Stimulated activated CD8-positive, alpha-beta memory T cell treated with anti-CD3 and anti-CD28 coated beads, Interleukin-12 subunit alpha, Interleukin-12 subunit beta, amount 100 ng/mL, for 24 hours (primary cell): ENCODE measurements around the gene FAHD2A.
"Not testable (repeated sequence)": the region's sequence is repeated elsewhere in the genome, so short reads cannot be mapped to it uniquely, and the experiment has no call there.

ENCODE experiments used
- DNase-seq: peaks from one replicate; pipeline ENCODE4 v3.0.0-alpha.2; 2020; ENCODE audit errors: extremely low read depth

FAHD2A gene

GRCh38 chr2:95402370-95403203 is at the start of gene FAHD2A:
FAHD2A (plus strand) TSS chr2:95402708; CDS start chr2:95405559, 2,851 bp downstream.
- DNase-seq: peak; percentile 91

DNA sequence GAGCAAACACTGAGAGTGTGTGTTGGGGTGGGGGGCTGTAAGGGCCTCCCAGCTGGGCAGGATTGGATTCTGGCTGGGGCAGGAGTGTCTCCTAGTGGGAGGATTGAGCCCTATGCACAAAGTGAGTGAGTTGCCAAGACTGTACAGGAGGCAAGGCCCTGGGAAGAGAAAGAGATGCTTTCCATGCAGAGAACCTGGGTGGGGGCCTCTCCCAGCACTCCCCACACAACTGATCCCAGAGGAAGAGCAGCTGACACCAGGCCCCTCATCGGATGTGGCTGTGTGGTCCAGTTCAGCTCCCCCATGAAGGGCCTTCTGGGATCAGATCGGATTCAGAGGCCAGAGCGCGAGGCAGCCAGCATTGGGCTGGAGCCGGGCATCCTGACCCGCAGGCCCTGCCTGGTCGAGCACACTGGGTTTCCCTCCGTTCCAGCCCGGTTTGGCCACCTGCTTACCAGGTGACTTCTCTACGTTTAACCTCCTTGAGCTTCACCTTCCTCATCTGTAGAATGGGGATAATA is 49.4 kb upstream of the FAHD2A start:
- DNase-seq: no peak

DNA sequence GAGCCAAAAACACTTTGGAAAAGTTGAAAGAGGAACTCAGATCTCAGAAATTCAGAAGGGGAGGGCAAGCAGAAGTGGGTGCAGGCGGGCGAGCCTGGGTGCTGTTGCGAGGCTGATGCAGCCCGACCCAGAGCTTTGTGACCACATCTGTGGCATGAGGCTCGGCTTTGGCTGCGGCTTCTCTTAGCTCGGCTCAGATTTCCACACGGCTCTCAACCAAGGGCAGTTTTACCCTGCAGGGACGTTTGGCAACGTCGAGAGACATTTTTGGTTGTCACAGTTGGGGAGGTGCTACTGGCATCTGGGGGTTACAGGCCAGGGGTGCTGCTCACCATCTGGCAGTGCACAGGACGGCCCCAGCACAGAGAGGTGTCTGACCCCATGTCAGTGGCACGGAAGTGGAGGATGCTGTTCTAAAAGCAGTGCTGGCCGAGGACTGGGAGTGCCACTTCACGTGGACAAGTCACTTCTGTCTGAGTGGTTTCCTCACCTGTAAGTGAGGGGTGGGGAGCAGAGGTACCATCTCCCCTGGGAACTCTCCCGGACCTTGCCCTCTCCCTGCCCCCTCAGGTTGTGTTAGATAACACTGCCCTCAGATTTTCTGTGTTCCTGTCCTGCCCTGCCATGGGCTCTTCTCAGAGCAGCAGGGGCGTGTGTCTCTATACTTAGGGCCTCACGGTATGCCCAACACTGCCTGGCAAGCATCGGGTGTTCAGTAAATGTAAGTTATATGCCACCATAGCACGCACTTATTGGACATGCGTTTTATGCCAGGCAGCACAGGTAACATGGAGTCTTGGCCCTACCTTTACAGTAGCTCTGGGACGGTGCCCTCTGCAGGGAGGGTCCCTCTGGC is 48.7 kb upstream of the FAHD2A start:
- no peak for DNase-seq

DNA sequence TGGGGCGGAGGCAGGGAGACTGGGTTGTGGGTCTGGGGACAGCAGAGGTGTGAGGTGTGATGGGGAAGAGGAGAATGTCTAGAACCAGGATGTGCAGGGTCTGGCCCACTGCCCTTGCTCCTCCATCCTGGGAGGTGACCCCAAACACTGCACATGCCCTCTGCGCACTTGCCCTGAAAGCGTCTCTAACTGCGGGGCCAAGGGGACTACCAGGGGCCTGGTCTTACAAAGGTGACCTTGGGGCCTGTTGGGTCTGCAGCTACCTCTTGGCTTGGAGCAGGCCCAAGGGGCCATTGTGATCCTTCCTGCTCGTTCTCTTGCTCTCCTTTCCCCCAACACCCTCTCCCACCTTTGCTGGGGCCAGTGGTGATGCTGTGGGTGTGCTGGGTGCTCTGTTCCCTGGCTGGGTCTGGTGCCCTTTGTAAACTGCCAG is 48.0 kb upstream of the FAHD2A start:
- DNase-seq: no peak

DNA sequence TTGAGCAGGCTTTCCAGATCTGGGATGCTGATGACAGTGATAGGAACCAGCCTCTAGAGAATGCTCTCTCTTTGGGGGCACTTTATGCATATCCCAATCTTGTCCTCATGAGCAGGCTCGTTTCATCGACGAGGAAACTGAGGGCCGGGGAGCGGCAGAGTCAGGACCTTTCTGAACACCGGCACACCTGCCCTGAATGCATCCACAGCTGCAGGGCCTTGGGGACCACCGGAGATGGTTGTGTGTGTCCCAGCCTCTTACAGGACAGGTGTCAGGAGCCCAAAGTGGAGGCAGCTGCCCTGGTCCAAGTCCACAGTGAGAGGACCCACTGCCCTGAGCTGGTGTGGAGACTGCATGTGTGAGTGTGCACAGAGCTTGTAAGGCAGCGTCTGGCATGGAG is 47.6 kb upstream of the FAHD2A start:
- no peak for DNase-seq

GRCh38 chr2:95355486-95355885 is 47.0 kb upstream of the FAHD2A start:
- DNase-seq: not testable (repeated sequence)

DNA sequence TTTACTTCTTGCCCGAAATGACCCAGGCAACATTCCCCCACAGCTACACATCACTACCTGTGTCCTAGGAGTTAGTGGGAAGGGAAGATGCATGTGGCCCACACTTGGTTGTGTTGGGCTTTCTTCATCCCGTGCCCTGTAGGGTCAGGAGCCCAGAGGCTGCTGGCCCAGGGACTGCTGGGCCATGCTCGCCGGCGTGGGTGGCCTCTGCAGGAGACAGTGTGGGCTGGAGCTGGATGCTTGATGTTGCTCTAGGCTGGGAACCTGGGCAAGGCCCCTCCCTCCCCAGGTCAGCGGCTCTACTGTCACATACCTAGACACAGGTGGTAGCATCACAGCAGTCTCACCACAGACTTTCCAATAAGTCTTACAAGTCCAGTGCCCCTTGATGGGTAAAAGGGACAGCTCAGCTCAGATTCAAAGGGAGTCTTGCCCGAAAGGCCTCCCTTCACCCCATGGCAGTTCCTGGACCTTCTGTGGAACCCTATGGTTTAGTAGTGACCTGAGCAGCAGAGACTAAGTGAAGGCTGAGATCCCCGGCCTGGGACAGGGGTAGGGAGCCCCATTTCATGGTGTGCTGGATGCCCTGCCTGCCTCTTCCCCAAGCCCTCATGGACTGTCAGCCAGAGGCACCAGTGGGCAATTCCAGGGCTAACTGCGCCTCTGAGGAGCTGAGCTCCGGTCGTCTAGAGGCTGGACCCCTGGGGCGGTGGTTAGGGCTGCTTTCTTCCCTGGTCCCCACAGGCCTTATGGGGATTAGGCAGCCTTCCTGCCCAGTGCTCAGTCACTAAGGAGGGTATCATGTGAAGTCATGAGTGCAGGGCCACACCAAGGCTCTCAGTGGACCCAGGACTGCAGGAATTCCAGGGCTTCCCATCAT is 45.4 kb upstream of the FAHD2A start:
- no peak for DNase-seq

- no peak for DNase-seq
Measured at GRCh38 chr2:95357717-95358280, 44.7 kb upstream of the FAHD2A start.

- no peak for DNase-seq
Measured at GRCh38 chr2:95359031-95359430, 43.5 kb upstream of the FAHD2A start.

DNA sequence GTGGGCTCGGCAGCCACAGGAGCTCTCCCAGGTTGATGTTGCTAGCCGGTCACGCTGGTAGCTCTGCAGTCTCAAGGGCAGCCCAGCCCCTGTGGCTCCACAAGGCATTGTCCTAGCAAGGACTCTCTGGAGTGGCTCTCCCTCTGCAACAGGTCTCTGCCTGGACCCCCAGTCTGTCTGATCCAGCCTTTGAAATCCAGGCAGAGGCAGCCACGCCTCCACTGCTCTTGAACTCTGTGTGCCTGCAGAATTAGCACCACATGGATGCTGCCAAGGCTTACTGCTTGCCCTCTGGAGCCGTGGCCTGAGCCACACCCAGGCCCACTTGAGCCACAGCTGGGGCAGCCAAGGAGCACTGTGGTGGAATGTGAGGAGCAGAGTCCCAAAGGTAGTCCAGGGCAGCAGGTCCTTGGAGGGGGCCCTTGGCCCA is 43.0 kb upstream of the FAHD2A start:
- no peak for DNase-seq

DNA sequence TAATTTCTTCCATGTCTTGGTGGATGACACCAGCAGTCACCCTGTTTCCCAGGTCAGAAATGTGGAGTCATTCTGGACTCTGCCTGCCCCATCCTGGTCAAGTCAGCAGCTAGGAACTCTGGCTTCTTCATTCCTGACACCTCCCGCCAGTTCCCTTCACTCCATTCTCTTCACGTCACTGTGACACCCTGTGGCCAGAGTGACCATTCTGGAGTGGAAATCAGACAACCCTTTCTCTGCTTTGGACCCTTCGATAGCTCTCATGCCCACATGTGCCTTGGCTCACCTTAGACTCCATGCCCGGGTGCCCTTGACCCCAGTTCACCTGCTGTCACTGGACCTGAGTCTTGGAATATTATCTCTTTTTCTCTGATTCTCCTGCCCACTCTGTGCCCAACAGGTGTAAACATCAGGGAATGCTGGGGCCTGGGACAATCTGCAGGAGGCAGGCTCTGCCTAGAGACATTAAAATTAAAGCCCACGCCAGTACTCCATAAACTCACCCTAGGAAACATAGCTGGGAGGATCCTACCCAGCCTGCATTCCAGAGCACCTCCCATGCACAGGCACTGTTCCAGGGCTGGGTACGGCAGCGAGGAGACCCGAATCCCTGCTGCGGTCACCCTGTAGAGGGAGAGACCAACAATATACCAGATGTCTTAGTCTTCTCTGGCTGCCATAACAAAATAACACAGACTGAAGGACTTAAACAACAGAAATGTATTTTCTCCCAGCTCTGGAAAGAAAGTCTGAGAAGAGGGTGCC is 41.1 kb upstream of the FAHD2A start:
- DNase-seq: no peak

- no peak for DNase-seq
Measured at GRCh38 chr2:95362486-95362885, 40.0 kb upstream of the FAHD2A start.

DNA sequence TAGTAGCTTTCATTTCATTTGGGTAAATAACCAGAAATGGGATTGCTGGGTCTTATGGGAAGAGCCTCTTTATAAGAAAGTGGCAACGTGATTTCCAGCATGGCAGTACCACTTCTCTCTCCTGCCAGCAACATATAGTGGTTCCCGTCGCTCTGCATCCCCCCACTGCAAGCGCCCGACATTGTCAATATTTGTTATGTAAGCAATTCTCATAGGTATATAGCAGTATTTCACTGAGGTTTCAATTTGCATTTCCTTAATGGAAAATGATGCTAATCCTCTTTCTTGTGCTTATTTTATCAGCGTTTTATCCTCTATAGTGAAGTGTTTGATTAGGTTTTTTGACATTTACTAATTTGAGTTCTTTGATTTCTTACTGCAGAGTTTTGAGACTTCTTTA is 36.0 kb upstream of the FAHD2A start:
- DNase-seq: no peak

- DNase-seq: no peak
Measured at GRCh38 chr2:95372216-95372829, 30.2 kb upstream of the FAHD2A start.

- DNase-seq: no peak
Measured at GRCh38 chr2:95372845-95373244, 29.7 kb upstream of the FAHD2A start.

DNA sequence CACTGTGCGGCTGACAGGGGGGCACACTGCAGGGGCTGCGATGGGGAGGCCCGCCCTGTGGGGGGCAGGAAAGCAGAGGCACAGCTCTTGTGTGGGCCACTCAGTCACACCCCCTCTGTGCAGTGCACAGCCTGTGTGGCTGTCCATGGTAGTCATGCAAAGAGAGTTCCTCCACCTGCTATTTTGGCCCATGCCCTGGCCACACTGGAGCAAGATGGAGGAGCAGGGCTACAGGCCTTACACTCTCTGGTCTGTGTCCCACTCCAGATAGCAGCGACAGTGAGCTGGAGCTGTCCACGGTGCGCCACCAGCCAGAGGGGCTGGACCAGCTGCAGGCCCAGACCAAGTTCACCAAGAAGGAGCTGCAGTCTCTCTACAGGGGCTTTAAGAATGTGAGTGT is 28.5 kb upstream of the FAHD2A start:
- no peak for DNase-seq

GRCh38 chr2:95374451-95374920 is 28.0 kb upstream of the FAHD2A start:
- no peak for DNase-seq

DNA sequence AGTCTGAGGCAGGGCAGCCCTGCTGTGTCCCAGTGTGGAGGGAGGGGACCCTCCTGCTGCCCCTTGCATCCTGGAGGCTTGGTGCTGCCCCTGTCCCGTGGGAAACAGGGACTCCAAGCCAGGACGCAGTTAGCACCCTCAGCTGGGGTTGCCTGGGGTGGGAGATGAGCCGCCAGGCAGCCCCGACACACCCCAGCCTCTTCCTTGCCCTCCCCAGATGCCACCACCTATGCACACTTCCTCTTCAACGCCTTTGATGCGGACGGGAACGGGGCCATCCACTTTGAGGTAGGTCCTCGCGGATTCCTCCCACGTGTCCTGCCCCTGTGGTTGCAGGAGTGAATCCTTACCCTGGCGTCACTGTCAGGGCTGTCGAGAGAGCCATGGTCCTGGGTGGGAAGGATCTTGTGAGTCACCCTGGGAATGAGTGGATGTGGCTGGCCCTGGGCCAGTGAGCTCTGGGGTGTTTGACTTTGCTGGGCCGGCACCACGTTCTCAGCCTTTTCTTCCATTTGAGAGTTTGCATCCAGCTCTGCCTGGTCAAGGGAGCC is 27.5 kb upstream of the FAHD2A start:
- no peak for DNase-seq

DNA sequence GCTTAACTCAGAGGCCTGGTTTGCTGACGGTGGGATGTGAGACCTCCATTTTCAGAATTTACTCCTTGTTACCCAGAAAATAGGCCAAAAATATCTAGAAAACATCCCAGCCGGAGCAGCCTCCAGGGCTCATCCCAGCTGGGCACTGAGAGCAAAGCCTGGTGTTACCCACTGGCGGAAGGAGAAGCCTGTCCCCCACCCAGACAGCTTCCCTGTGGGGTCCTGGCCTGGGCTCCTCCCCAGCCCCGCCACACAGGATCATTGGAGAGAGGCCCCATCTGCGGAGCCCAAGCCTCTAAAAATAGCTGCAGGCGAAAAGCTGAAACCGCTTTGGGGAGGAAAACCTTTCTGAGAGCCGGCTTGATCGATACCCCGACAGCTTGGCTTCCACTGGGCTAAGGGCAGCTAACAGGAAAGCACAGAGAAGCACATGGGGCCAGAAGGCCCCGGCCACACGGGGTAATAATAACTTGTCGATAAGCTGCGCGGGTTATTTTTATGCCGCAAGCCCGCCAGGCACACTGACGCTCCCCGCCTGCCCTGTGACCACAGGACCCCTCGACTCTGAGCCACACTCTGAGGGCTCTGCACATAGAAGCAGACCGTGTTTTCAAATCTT is 26.9 kb upstream of the FAHD2A start:
- no peak for DNase-seq
